Activated CD4-positive, alpha-beta T cell treated with anti-CD3 and anti-CD28 coated beads, Interleukin-2, Interleukin-6, amounts not matched to agents 100 ng/mL and 50 ng/mL, durations not matched to agents 16 hours and 8 hours (primary cell): ENCODE measurements around the gene LCLAT1.

Experiments used
- DNase-seq: peaks from one replicate; pipeline ENCODE4 v3.0.0-alpha.2; 2020

The LCLAT1 gene

GRCh38 chr2:30424231-30424630, 22.8 kb upstream of the LCLAT1 start:
- no peak for DNase-seq

- DNase-seq = no peak
Measured at GRCh38 chr2:30425326-30425725, 21.7 kb upstream of the LCLAT1 start.

- DNase-seq = no peak
Measured at GRCh38 chr2:30427606-30428347, 19.3 kb upstream of the LCLAT1 start.

- no peak for DNase-seq
Measured at GRCh38 chr2:30428348-30428662, 18.7 kb upstream of the LCLAT1 start.

GRCh38 chr2:30428827-30429461, 18.1 kb upstream of the LCLAT1 start:
- DNase-seq = no peak

GRCh38 chr2:30433541-30434299, 13.3 kb upstream of the LCLAT1 start:
- no peak for DNase-seq

GRCh38 chr2:30434708-30435107, 12.3 kb upstream of the LCLAT1 start:
- DNase-seq = no peak

GRCh38 chr2:30436859-30437435, 10.1 kb upstream of the LCLAT1 start:
- no peak for DNase-seq

- no peak for DNase-seq
Measured at GRCh38 chr2:30437809-30438548, 9.1 kb upstream of the LCLAT1 start.

- DNase-seq = no peak
Measured at GRCh38 chr2:30439296-30439695, 7.8 kb upstream of the LCLAT1 start.

- DNase-seq = no peak
Measured at GRCh38 chr2:30439879-30440278, 7.2 kb upstream of the LCLAT1 start.

- no peak for DNase-seq
Measured at GRCh38 chr2:30441023-30441422, 6.0 kb upstream of the LCLAT1 start.

- no peak for DNase-seq
Measured at GRCh38 chr2:30443081-30443480, 4.0 kb upstream of the LCLAT1 start.

GRCh38 chr2:30444273-30444672, 2.8 kb upstream of the LCLAT1 start:
- DNase-seq = no peak

- no peak for DNase-seq
Measured at GRCh38 chr2:30445266-30445821, 1.7 kb upstream of the LCLAT1 start.

- peak; percentile 11 for DNase-seq
Measured at GRCh38 chr2:30446602-30447148, 371 bp upstream of the LCLAT1 start.

- peak; percentile 8 for DNase-seq
Measured at GRCh38 chr2:30448308-30448707, 1.3 kb downstream of the LCLAT1 start.

GRCh38 chr2:30448866-30449265, 1.8 kb downstream of the LCLAT1 start:
- no peak for DNase-seq

GRCh38 chr2:30450025-30450424, 3.0 kb downstream of the LCLAT1 start:
- no peak for DNase-seq

- no peak for DNase-seq
Measured at GRCh38 chr2:30453498-30453897, 6.5 kb downstream of the LCLAT1 start.

GRCh38 chr2:30454571-30454970, 7.5 kb downstream of the LCLAT1 start:
- DNase-seq = no peak

- no peak for DNase-seq
Measured at GRCh38 chr2:30455114-30455738, 8.2 kb downstream of the LCLAT1 start.
